GM12878 (cell line): ENCODE results near the gene NUDT3.

Source experiments
- GABPA ChIP-seq: IDR thresholded peaks from 2 replicates; pipeline ENCODE4 v1.6.1; 2014; ENCODE audit warnings: antibody characterized with exemption, low read depth, mild to moderate bottlenecking, inconsistent platforms
- STAT3 ChIP-seq: IDR thresholded peaks from 2 replicates; pipeline ENCODE4 v1.6.1; 2011; ENCODE audit warnings: low read depth, low read length, improper control_type of control experiment
- ZSCAN29 ChIP-seq: fragments of 450-650 bp; IDR thresholded peaks from 2 replicates; pipeline ENCODE4 v1.6.1; 2017; ENCODE audit warnings: mild to moderate bottlenecking, moderate library complexity

GRCh38 chr6:34229877-34230276 is 162.6 kb downstream of the NUDT3 start:
- TF ChIP-seq ZSCAN29 (no peak), GABPA (no peak), STAT3 (no peak)
